Stimulated activated CD8-positive, alpha-beta memory T cell treated with anti-CD3 and anti-CD28 coated beads, Interleukin-12 subunit alpha, Interleukin-12 subunit beta, amount 100 ng/mL, for 4 hours (primary cell): ENCODE data around the gene SPEG.
A peak's percentile ranks its signal among the peaks of the same experiment; 100 is the strongest.

Source experiments
- DNase-seq: peaks from one replicate; pipeline ENCODE4 v3.0.0-alpha.2; 2020; ENCODE audit warnings: low read depth

SPEG gene

DNA sequence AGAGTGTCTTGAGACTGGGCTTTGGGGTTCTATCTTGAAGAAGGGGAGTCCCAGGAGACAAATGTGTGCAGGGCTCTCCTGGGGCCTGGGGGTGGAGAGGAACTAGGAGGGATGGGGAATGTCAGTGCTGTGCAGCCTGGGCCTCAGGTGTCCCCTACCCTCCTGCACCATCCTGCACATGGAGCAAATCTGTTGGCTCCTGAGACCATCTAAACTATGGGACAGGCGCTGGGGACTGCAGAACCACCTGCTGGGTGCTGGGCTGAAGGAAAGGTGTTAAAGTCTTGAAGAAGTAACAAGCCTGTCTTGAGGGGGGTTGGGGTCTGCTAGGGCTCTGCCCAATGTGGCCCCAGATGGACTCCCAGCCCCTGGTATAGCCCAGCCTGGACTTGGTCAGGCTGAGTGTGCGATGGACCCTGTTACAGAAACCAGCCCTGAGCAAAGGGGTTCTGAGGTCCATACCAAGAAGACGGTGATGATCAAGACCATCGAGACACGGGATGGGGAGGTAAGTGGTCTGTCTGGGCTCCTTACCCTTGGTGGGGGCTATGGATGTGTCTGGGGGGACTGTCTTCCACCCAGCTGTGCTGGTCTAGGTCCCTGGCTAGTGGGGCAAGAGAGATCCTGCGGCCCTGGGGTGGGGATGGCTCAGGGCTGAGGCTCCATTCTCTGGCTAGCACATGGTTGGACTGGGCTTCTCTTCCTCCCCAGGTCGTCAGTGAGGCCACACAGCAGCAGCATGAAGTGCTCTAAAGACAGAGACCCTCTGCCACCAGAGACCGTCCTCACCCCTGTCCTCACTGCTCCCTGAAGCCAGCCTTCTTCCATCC lies 9.2 kb upstream of the SPEG start:
- no peak for DNase-seq

DNA sequence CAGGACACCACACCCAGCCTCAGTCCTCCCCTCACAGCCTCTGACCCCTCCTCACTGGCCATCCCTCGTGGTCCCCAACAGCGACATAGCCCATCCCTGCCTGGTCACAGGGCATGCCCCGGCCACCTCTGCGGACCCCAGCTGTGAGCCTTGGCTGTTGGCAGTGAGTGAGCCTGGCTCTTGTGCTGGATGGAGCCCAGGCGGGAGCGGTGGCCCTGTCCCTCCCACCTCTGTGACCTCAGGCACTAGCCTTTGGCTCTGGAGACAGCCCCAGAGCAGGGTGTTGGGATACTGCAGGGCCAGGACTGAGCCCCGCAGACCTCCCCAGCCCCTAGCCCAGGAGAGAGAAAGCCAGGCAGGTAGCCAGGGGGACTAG lies 8.6 kb upstream of the SPEG start:
- DNase-seq = no peak

DNA sequence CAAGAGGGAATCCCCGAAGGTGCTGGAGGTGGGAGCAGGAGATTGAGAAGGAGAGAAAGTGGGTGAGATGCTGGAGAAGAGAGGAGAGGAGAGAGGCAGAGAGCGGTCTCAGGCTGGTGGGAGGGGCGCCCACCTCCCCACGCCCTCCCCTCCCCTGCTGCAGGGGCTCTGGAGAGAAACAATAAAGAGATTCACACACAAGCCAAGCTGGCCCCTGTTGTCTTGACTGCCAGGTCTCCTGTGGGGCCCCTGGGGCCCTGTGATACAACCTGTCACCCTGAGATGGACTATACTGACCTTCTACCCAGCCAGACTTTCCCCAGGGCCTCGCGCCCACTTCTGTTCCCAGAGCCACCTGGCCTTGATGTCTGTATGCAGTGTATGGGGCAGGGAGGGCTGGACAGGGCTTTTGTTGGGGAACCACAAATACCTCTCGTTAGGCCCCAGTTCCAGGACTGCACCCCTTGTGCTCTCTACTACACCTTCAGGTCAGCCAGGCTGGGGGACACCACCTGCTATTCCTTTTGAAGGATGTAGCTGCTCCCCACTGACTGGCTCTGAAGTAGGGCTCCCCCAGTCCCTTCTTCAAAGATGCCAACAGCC lies 8.0 kb upstream of the SPEG start:
- DNase-seq = no peak

DNA sequence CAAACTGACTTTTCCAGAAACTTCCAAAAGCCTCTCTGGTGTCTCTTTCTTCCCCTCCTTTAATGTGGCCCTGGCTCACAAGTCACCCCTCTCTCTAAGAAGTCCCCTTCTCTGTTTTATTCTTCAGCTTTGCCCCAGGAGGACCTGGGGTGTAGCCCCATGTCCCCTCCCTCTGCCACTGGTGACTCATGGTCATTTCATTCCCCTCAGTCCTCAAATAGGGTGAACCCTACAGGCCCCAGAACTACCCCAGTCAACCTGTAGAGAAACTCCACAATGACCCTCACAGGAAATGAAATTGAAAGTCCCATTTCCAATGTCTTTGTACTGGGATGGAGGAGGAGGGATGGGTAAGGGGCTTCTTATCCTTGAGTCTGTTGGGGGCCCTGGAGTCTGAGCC lies 6.2 kb upstream of the SPEG start:
- no peak for DNase-seq

DNA sequence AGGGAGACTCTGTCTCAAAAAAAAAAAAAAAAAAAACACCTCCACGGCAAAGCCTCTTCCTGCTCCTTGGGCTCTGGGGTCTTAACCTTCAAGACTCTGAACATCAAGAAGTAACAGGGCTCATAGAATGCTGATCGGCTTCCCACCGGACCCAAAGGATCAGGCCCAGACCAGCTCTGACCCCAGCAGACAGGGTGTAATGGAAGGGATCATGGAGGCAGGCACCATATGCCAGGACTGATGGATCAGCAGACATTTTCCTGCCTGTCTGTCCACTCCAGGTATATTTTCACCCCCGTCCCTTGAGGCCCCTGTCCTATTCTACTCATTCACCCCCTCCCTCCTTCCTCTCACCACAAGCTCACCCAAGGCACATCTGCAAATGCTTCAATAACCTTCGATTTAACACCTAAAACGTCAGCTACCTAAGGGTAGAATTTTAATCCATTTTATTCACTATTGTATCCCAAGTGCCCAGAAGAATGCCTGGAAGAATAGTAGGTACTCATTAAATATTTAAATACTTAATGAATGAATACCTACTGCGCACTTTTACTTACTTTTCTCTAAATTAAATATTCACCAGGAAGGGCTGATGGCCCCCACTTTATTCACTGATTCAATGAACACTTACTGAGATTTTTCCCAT lies 4.6 kb upstream of the SPEG start:
- no peak for DNase-seq

DNA sequence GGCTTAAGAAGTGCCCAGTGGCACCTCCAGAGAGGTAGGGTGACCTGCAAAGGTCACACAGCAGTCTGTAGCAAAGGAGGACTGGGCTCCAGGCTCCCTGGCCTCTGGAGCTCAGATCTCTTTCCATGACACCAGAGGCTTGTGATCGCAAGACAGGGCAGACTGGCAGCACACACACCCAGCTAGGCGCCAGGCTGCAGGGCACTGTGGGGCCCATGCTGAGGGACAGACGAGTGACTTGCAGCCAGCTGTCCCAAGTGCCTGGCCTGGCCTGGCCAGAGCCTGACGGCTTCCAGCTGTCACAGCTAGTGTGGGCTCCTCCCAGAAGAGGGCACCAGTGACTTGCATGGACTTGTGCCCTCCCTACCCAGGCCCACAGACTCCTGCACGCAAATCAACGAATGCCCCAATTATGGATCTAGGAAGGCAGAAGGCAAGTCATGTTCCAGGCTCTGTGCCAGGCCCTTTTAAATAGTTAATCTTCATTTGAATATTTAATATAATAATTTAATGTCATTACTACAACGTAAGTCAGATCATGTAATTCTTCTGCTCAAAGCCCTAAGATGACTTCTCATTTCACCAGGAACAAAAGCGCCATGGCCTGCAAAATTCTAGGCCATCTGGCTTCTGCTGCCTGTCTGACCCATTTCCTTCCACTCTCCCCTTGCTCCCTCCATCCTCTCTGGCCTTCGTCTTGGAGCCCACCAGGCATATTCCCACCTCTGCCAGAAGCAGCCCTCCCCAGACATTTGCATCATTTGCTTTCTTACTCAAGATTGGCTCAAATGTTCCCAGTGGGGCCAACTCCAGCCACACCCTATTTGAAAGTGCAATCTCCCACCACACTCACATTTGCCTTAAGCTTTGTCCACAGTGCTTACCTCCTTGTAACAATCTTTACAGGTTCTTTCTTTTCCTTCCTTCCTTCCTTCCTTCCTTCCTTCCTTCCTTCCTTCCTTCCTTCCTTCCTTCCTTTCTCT lies 3.7 kb upstream of the SPEG start:
- DNase-seq = no peak

DNA sequence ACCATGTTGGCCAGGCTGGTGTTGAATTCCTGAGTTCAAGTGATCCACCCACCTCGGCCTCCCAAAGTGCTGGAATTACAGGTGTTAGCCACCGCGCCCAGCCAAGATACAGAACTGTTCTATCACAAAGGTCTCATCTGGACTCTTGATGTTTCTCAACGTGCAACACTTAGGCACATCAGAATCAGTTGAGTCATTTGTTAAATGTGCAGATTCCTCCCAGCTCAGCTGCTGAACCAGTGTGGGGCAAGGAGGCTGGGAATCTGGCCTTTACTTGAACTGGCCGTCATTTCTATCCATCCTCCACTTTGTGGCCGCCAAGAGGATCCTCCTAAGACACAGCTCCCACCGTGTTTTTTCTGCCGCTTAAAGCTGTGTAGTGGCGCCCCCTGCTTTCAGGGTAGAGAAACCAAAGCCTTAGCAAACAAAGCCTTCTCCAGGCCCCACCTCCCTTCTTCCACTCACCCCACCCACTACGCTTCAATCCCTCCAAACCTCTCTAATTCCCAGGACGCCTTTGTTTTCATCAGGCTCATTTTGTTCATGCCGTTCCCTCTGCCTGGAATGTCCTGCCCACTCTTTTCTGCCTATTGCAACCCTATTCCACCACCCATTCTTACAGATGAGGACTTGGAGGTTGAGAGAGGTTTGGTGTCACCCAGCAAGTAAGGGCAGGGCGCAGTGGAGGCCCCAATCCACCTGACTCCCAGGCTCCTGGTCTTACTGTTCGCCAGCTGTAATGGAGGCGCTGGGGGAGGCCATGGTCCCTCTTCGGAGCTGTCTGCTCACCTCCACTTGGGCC lies 776 bp upstream of the SPEG start:
- DNase-seq = no peak

DNA sequence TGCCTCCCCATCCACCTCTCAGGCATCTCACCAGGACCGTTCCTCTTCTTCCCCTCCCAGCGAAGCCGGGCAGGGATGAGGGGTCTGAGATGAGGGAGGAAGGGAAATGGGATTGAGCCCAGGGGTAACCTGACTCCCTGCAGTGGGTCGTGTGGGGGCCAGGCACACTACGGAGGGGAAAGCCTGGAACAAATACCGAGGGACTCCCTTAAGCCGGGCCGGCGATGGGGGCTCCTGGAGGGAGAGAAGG lies 250 bp upstream of the SPEG start:
- DNase-seq = no peak

DNA sequence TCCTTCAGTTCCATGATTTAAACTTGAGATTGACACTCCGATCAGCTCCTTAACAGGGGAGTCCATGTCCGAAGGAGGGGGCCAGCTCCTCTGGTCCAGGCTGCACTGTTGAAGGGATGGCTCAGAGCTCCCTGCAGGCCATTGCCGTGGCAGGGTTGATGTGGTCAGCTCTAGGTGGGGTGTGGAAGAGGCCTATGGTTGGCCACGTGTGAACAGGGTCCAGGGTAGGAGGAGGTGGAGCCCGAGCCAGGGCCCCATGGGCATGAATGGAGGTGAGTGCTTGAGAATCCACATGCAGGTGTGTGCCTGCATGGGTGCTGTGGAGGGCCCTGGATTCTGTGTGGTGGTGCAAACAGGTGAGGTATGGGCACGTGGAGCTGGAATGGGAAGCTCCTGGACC lies 1.1 kb downstream of the SPEG start:
- DNase-seq = no peak

DNA sequence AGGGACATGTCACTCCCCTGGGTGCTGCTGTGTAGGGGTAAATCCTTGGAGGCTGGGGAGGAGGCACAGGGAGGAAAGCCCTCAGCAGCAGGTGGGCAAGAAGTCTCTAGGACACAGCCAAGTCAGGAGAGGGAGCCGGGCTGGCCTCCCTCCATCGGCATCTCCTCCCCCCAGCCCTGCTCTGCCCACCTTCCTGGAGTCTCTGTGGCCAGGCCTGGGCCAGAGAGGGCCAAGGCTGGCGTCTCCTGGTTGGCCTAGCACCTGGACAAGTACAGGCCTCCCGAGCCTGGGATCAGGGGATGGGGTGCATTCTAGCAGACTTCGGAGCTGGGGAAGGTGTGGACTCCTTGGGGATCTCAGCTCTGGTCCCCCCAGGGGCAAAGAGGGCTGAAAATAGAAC lies 1.8 kb downstream of the SPEG start:
- DNase-seq = no peak

DNA sequence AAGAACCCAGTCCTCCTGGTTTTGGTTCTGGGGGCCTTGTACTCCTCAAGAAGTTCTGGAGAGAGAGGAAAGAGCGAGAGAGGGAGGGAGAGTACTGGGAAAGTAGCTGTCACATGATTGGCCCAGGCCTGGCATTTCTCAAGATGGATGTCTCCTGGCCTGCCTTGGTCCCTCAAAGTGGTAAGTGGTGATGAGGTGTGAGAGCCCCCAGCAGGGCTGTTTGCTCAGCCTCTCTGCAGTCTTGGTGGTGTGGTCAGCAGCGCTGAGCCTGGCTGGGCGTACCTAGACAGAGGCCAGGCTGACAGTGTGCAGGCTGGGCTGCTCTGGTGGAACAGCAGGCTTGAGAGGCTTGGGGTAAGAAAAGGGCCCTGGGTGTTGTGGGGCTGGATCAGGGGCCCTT lies 2.5 kb downstream of the SPEG start:
- DNase-seq = no peak

DNA sequence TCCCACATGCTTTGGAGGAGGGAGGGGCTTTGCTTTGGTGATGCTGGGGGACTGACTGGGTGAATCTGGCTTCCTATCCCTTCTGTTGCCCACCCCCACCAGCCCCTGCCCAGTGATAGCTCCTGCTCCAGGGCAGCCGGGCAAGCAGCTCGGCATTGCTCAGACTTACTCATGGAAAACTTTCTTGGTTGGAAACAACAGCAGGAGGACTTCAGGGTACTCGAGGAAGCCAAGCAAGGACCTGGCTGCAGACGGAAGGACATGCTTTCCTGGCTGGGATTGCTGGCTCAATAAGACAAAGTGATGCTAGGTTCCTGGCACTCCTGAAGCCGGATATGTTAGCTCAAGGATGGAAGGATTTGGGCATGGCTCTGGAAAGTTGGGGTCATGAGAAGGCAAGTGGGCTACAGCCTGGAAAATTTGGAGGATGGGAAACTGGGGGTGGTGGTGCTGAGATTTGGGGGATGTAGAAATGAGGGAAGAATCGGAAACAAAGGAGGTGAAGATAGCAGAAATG lies 3.1 kb downstream of the SPEG start:
- DNase-seq = no peak

DNA sequence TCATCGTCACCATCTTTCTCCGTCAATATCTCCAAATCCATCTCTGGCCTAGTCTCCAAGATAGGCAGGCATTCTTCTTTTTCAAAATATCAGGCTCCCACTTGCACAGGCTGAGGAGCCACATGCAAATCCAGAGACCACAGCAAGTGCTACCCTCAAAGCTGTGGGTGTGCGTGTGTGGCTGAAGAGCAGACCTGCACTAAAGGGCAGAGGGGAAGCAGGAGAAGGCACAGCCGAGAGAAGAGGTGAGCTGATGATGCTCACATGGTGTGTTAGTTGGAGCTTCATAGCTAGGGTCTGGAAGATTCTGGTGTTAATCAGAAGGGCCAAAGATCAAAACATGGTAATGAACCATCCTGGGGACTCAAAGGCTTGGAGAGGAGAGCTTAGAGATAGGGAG lies 3.8 kb downstream of the SPEG start:
- DNase-seq = no peak

DNA sequence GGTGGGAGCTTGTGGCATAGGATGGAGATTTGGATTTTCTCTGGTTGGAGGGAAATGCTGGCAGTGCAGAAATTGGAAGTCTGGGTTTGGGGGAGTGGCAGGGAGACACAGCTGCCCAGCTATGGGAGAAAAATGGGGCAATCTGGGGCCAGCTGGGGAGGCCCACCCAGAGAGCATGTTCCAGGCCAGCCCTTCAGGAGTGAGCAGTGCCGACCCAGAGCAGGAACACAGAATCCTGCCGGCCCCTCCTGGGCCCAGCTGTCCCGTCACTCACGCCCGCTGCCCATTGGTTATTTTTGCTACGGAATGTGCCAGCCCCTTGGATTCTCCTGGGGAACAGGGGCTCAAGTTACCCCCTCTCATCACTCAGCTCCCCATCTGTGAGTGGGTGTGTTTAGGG lies 4.9 kb downstream of the SPEG start:
- no peak for DNase-seq

DNA sequence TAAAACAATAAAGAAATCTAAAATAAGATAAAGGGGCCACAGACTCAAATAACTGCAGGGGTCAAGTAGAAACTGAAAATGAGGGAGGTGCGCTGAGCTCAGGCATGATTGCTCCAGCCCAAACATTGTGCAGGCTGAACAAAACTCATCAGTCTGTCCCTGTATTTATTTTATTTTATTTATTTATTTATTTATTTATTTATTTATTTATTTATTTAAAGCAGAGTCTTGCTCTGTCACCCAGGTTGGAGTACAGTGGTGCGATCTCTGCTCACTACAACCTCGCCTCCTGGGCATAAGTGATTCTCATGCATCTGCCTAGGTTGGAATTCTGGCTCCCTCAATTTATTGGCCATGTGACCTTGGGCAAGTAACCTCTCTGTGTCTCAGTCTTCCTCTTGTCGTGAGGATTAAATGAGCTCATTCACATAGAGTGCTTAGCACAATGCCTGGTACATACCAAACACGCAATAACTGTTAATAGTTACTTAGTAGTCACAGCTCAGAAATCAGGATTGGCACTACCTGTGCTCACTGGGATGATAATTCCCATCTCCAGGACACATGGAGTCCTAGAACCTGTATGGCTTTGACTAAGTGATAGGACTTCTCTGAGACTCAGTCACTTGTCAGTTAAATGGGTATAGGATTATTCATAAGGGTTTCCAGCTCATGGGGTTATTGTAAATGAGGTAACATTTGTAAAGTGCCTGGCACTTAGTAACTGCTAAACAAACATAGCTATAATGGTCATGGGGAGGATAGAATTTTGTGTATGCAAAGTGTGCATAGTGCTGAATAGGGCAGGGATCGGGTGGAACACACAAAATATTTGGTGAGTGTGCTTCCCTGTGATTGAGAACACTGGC lies 6.0 kb downstream of the SPEG start:
- no peak for DNase-seq

DNA sequence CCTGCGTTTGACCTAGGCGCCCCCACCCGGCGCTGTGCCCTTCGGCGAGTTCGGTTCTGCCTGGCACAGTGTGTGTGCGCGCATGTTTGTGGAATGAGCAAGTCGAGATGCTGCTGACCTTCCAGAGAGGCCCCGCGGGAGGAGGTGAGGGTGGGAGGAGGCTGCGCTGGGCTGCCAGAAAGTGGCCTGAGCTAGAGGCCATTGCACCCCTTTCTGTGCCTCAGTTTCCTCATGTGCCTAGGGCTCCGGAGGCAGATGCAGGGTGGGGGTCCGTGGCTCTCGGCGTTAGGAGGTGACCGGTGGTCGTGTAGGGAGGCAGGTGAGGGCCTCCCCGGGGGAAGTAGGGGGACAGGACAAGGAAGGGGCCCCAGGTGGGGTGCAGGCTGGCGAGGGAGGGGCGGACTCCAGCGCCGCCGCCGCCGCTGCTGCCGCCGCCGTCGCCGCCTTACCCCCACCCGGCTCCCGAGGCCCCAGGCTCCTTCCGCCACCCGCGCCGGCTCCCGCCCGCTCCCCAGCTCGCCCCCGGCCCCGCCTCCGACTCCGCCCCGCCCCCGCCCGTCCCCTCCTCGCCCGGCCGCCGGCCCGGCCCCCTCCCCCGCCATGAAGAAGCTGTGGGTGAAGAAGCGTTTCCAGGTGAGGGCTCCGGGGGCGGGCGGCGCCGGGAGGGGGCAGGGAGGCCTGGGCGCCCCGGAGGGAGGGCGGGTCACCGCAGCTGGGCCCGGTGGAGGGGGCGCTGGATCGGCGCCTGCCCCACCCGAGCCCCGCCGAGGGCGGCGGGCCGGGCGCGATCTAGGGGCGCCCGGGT lies 7.0 kb downstream of the SPEG start:
- peak; percentile 49 for DNase-seq

DNA sequence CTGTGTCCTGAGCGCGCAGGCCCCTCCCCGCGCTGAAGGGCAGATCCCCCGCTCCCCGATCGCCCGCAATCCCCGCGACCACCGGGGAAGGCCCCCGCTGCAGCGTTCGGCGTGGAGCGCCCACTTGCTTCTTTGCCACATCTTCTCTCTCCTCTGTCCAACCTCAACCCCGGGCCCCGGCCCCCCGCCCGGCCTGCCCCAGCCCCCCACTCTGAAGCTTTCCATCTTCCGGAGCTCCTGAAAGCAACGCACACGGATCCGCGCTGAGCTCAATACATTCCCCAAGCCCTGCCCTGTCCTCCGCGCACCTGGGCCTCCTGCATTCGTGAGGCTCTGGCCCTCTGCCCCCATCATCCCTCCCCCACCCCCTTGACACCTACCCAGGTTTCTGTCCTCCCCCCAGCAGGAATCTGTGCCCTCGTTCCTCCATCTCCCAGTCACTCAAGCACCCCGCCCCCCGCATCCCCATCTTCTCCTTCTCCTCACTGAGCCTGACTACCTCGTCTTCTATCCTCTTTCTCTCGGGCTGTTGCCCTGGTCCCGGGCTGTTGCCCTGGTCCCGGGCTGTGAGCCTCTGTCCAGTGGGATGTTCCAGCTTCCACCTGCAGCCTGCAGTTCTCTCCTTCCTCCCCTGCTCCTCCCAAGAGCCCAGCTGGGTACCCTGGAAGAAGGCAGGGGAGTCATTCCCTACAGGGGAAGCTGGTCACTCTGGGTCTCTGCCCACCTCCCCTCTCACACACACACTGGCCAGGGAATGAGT lies 7.8 kb downstream of the SPEG start:
- no peak for DNase-seq

DNA sequence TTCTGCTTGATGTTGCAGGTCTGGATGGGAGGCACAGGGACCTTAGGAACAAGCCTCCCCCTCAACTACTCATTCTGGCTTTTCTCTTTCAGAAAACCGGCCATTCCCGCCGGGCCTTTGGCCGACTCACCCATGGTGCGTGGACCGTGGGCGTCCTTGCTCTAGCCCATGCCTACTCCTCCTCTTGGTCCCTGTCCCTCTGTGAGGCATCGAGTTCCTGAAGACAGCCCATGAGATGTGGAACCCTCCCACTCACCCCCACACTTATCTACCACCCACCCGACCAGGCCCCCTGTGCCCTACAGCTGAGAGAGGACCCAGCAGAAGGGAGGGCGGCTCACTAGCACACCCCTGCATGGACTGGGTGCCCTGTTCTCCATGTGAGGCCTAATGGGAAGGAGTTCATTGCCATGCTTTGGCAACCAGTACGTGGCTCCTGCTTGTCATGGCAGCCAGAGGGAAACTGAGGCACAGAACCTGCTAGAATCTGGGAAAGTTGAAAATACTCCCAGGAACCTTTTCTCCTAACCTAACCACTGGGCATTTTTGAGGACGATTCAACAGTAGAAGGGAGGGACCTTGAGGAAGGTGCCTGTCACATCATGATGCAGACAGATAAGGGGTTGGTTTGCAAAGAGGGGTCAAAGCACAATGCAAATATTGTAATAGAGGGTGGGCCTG lies 8.5 kb downstream of the SPEG start:
- DNase-seq = no peak

DNA sequence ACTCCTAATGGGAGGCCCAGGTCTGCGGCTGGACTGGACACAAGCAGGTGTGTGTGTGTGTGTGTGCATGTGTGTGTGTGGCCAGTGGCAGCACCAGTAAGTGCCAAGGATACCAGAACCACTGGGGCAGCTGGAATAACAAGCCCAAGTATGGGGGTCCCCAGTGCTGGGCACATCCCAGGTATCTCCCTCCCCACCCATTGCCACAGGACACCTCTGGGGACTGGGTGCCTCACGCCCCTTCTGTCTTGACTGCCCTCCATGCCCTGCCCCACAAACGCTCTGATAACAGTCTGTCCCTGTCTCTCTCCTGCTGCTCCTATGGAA lies 9.0 kb downstream of the SPEG start:
- no peak for DNase-seq
